GM12878 (cell line): ENCODE results near the gene CBLN3.

Source experiments
- CBX3 ChIP-seq: fragments of 200-600 bp; sonication (generic); IDR thresholded peaks from 2 replicates; pipeline ENCODE4 v1.6.1; 2016; ENCODE audit warnings: low read depth, borderline replicate concordance
- CTCF ChIP-seq, 3 experiments: IDR thresholded peaks in 2 of 3; conservative IDR thresholded peaks in 1 of 3; 2 replicates each; pipeline ENCODE4 v1.5.1; 2011; ENCODE audit warnings: low read depth in 3 of 3, low read length in 3 of 3, mild to moderate bottlenecking in 3 of 3, control low read depth in 2 of 3, moderate library complexity in 2 of 3, inconsistent platforms in 1 of 3, mixed read lengths in 1 of 3; ENCODE audit not compliant: control insufficient read depth in 2 of 3, insufficient read depth in 1 of 3; ENCODE audit errors: extremely low read depth in 1 of 3
- NBN ChIP-seq: fragments of 450-650 bp; IDR thresholded peaks from 2 replicates; pipeline ENCODE4 v1.6.1; 2016
- POLR2A ChIP-seq: IDR thresholded peaks from 2 replicates; pipeline ENCODE4 v1.6.1; 2011; ENCODE audit warnings: low read depth, mild to moderate bottlenecking, low read length
- POLR2AphosphoS5 ChIP-seq: IDR thresholded peaks from 2 replicates; pipeline ENCODE4 v1.6.1; 2011; ENCODE audit warnings: mild to moderate bottlenecking, low read length, inconsistent platforms
- USF2 ChIP-seq: IDR thresholded peaks from 2 replicates; pipeline ENCODE4 v1.6.1; 2011; ENCODE audit warnings: low read depth, low read length, improper control_type of control experiment, borderline replicate concordance

- no peak for TF ChIP-seq CTCF (IDR thresholded peaks at IDR 0.05 in 2 of 3, conservative IDR thresholded peaks at IDR 0.05 in 1 of 3; ENCODE audit: control insufficient read depth in 2 of 3, extremely low read depth in 1 of 3, insufficient read depth in 1 of 3, low read depth in 3 of 3, low read length in 3 of 3)
- no peak for TF ChIP-seq POLR2A
- no peak for TF ChIP-seq NBN
- TF ChIP-seq CBX3 = no peak
- TF ChIP-seq POLR2AphosphoS5 = no peak
- no peak for TF ChIP-seq USF2
Measured at GRCh38 chr14:24397639-24398292, 31.7 kb downstream of the CBLN3 start.
